ENCODE data around the gene TERT.

DNA sequence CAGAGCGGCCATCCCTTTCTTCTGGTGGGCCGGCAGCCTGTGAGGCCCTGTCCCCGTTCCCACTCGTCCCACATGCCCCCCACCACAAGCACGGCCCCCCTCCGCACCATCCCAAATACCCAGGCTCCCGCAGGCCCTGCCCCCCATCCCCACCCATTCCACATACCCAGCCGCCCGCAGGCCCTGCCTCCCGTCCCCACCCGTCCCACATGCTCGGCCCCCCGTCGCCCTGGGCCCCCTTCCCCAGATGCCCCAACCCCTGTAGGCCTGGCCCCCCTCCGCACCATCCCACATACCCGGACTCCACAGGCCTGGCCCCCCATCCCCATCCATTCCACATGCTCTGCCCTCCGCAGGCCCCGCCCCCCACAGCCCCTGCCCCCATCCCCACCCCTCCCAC, 82.0 kb downstream of the TERT start:
- TF ChIP-seq, protein P1, sequence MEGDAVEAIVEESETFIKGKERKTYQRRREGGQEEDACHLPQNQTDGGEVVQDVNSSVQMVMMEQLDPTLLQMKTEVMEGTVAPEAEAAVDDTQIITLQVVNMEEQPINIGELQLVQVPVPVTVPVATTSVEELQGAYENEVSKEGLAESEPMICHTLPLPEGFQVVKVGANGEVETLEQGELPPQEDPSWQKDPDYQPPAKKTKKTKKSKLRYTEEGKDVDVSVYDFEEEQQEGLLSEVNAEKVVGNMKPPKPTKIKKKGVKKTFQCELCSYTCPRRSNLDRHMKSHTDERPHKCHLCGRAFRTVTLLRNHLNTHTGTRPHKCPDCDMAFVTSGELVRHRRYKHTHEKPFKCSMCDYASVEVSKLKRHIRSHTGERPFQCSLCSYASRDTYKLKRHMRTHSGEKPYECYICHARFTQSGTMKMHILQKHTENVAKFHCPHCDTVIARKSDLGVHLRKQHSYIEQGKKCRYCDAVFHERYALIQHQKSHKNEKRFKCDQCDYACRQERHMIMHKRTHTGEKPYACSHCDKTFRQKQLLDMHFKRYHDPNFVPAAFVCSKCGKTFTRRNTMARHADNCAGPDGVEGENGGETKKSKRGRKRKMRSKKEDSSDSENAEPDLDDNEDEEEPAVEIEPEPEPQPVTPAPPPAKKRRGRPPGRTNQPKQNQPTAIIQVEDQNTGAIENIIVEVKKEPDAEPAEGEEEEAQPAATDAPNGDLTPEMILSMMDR (IDR thresholded peaks at IDR 0.05; ENCODE audit: poor library complexity, severe bottlenecking), result no peak
- TF ChIP-seq, protein P2, sequence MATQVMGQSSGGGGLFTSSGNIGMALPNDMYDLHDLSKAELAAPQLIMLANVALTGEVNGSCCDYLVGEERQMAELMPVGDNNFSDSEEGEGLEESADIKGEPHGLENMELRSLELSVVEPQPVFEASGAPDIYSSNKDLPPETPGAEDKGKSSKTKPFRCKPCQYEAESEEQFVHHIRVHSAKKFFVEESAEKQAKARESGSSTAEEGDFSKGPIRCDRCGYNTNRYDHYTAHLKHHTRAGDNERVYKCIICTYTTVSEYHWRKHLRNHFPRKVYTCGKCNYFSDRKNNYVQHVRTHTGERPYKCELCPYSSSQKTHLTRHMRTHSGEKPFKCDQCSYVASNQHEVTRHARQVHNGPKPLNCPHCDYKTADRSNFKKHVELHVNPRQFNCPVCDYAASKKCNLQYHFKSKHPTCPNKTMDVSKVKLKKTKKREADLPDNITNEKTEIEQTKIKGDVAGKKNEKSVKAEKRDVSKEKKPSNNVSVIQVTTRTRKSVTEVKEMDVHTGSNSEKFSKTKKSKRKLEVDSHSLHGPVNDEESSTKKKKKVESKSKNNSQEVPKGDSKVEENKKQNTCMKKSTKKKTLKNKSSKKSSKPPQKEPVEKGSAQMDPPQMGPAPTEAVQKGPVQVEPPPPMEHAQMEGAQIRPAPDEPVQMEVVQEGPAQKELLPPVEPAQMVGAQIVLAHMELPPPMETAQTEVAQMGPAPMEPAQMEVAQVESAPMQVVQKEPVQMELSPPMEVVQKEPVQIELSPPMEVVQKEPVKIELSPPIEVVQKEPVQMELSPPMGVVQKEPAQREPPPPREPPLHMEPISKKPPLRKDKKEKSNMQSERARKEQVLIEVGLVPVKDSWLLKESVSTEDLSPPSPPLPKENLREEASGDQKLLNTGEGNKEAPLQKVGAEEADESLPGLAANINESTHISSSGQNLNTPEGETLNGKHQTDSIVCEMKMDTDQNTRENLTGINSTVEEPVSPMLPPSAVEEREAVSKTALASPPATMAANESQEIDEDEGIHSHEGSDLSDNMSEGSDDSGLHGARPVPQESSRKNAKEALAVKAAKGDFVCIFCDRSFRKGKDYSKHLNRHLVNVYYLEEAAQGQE (IDR thresholded peaks at IDR 0.05; ENCODE audit: borderline replicate concordance), result no peak
- TF ChIP-seq EZH2 (IDR thresholded peaks at IDR 0.05; ENCODE audit: borderline replicate concordance, insufficient read depth, low read length, poor library complexity, severe bottlenecking), result no peak
- no peak for TF ChIP-seq SMC3 (conservative IDR thresholded peaks at IDR 0.05; ENCODE audit: poor library complexity)

Data from neural cell (in vitro differentiated cells).